Measurements from ENCODE around the gene EEF2KMT.
"Not testable (repeated sequence)": the region's sequence is repeated elsewhere in the genome, so short reads cannot be mapped to it uniquely, and the experiment has no call there.

The EEF2KMT gene

GRCh38 chr16:5069048-5069447 lies 28.5 kb downstream of the EEF2KMT start:
- DNase-seq, result no peak

DNA sequence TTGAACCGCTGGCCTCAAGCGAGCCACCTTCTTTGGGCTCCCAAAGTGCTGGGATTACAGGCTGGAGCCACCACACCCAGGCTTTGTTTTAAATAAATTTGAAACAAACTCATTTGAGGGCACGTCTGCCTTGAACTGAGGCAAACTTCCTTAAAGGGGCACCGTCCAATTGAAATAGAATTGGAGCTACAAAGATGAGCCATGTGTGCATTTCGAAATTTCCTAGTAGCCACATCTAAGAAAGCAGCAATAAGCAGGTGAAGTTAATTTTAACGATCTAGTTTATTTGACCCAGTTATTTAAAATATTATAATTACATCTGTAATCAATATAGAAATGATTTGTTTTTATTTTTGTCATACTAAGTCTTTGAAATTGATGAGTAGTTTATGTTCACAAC lies 31.1 kb downstream of the EEF2KMT start:
- DNase-seq, result no peak

DNA sequence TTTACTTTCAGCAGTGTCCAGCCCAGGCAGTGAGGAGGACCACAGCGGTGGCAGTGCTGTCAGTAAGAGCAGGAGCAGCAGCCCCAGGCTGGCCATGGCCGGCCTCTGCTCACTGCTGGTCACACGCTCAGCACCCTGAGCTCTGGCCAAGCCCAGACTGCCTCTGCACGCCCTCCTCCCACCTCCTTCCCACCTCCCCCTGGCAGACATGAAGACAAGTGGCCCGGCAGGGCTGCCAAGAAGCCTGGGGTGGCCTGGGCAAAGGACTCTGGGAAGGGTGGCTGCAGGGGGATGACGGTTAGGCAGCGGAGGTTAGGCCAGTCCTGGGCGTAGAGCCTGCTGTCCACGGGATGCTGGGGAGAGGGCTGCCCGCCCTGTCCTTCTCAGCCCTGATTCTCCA lies 31.8 kb downstream of the EEF2KMT start, which contains the start of gene C16orf89:
C16orf89 (minus strand) TSS at position 144 of the 400 bp plus-strand sequence; CDS start at position 96, 48 bp downstream.
- DNase-seq, result no peak

- DNase-seq, result no peak
Measured at GRCh38 chr16:5065326-5065725, 32.3 kb downstream of the EEF2KMT start.

DNA sequence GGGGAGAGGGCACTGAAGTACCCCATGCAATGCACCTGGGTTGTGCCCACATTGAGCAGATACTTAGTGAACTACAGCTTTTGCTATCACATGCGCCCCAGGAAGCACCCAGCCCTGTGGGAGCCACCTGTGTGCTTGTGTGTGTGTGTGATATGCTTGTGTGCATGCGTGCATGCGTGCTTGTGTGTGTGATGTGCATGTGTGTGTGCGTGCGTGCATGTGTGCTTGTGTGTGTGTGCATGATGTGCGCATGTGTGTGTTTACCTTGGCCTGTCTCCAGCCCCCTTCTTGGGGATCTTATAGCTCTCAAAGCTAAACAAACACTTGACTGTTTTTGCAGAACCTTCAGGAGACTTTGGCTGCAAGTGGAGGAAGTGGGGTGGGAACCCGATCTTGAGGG lies 32.7 kb downstream of the EEF2KMT start:
- DNase-seq, result no peak

DNA sequence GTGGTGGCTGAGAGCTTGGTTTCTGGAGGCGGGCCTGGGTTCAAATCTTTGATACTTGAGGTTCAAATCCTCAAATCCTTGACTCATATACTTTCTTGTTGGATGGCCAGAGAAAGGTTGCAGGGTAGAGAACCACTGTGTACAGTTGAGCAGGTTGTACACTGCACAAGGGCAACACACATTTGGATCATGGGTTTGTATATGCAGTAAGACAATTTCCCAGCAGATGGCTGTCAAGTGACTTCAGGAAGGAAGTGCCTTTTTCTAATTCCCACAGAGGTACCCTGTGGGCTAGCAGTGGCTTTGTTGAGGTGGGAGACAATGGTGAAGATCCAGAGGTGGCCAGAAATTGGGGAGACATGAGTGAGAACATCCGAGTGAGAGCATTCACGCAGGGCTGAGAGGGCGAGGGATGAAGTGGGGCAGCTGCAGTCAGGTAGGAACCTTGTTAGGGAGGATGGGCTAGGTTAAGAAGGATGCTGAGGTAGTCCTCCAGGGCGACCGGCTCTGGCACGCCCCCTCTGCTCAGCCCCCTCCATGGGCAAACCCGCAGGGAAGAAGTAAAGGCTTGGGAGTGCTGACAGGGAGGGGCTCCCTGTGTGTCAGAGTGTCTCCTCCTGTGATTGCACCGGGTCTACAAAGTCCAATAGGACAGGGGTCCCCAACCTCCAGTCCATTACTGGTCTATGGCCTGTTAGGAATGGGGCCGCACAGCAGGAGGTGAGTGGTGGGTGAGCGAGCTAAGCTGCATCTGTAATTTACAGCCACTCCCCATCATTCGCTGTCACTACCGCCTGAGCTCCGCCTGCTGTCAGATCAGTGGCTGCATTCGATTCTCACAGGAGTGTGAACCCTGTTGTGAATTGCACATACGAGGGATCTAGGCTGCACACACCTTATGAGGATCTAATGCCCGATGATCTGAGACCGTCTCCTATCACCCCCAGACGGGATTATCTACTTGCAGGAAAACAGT lies 34.5 kb downstream of the EEF2KMT start:
- no peak for DNase-seq

DNA sequence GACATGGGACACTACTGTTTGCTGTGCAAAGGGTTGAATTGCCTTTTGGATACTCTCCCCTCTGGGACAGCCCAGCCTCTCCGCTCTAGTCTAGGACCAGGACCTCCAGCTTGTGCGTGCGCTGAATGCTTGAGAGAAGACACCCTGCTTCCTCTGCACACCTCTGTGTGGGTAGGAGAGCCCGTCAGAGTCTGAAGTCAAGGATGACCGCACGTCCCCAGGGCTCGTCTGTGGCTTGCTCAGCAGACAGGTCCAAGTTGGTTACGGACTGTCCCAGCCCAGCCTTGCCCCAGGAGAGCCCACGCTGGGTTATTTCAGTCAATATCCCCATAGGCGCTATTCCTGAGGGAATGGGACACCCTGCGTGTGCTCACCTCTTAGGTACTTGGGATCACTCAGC lies 35.5 kb downstream of the EEF2KMT start:
- no peak for DNase-seq

DNA sequence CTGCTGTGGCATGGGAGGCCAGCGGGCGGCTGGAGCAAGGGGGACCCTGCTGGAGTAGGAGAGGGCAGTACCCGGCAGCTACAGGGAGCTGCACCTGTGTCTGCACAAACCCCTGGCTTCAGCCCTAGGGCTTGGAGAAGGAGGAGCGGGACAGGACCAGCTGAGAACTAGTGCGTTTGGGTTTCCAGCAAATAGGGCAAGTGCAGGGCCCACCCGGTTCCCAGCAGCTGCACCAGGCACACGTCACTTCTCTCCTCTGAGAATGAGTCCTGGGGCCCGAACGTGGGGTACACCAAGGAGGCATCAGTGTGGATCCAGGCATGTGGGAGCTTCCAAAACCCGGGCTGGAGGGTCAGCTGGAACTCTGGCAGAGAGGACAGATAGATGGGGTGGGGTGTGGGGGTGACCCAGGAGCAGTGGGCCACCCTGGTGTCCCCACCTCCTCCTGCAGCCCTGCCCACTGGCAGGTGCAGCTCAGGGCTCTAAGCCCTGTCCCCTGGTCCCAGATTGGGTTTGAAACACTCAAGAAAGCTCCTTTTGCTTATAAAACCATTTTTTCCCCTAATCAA lies 37.4 kb downstream of the EEF2KMT start:
- DNase-seq, result no peak

- no peak for DNase-seq
Measured at GRCh38 chr16:5059386-5060072, 38.1 kb downstream of the EEF2KMT start.

GRCh38 chr16:5058476-5058875 lies 39.1 kb downstream of the EEF2KMT start:
- DNase-seq, result no peak

- DNase-seq, result no peak
Measured at GRCh38 chr16:5056352-5056751, 41.2 kb downstream of the EEF2KMT start.

DNA sequence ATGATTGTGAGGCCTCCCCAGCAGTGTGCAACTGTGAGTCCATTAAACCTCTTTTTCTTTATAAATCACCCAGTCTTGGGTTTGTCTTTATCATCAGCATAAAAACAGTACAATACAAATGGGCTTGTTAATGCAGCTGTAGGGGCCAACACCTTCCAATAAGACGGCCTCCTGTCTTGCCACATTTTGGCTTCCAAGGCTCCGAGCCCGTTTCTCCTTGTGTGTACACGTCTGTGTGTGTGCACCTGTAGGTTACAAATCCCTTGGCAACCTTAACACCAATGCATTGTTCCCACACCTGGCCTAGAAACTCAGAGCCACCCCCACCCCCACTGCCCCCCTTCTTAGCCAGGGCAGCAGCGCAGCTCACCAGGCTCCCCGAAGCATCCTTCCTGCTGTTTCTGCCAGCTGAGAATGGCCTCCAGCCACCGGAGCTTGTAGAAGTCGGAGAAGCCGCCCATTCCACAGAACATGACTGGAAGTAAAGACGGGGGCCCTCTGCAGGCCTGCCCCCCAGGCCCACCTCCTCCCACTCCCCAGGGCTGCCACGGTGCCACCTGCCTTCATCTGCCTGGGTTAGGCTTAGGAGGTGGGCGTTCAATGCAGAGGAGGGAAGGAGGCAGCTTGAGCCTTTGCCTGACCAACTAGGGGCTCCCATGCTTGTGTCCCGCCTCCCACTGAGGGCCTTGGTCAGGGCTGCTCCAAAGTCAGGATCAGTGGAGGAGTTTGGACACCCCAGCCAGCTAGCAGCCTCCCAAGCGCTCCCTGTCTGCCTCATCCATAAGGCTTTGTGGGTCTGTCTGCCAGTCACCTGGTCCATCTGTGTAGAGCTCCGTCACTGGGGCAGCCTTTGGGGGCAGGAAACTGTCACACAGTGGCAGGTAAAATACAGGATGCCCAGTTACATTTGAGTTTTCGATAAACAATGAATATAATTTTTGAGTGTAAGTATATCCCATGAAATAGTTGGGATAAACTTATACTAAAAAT lies 42.4 kb downstream of the EEF2KMT start:
- DNase-seq, result no peak

DNA sequence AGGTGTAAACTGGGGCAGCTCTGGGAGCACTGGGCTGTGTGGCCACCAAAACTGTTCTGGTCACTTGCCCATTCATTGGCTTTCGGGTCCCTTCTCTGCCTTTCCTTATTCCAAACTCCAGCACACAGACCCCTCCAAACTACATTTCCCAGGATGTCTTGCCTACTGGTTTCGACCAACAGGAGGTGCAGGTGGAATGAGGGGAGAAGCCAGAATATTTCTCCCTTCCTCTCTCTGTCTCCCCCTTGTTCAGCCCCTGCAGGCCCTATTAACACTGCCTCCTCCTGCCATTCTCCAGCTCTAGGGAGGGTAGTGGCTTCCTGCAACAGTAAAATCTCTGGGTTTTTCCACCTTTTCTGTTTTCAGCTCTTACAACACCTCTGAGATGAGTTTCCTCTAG lies 50.7 kb downstream of the EEF2KMT start:
- DNase-seq, result no peak

DNA sequence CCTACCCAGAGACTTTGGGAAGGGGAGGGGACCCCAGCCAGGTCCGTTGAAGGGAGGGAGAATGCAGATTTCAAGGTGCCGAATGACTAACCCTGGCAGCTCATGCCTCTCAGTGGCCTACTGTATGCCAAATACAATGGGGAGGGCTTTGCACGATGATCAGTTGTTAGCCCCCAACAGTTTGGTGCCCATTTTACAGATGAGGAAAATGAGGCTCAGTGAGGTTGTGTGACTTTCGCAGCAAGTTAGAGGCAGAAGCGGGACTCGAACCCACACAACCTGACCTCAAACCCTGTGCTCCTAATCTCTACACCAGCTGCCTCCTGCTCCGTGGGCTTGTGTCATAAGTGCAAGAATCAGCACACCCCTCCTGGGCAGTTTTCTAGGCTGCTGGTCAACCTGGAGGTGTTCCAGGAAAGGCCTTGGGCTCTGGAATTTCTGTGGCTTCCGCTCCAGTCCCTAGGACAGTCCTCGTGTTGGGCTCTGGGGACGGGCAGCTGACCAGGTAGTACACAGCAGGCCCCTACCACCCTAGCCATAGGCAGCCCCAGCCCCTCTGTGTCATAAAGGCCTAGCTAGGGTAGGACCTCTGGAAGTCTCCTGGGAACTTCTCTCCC lies 52.0 kb downstream of the EEF2KMT start:
- DNase-seq, result no peak

DNA sequence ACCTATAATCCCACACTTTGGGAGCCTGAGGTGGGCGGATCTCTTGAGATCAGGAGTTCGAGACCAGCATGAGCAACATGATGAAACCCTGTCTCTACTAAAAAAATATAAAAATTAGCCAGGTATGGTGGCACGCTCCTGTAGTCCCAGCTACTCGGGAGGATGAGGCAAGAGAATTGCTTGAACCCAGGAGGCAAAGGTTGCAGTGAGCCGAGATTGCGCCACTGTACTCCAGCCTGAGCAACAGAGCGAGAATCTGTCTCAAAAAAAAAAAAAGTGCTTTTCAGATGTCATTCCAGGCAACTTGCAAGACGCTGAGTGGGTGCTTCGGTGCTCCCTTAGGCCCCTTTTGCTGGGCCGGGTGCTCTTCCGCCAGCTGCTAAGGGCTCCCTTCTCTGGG lies 53.0 kb downstream of the EEF2KMT start:
- not testable (repeated sequence) for DNase-seq

GRCh38 chr16:5044011-5044540 lies 53.5 kb downstream of the EEF2KMT start:
- DNase-seq, result no peak

- no peak for DNase-seq
Measured at GRCh38 chr16:5042574-5043171, 54.9 kb downstream of the EEF2KMT start.

- no peak for DNase-seq
Measured at GRCh38 chr16:5041600-5042133, 55.9 kb downstream of the EEF2KMT start.

DNA sequence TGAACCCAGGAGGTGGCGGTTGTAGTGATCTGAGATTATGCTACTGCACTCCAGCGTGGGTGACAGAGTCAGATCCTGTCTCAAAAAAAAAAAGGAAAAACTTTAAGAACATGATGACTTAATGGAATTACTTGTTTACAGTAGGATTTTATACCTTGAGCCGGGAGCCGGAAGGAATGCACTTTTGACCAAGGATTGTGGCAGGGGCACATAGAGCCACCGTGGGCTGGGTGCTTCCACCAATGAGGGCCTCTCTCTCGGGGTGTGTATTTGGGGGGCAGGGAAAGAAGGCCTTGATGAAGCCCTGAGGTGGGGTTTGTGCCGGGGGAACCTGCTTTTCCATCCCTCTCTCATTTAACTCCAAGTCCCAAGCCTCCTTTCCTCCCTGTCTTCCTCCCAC lies 57.1 kb downstream of the EEF2KMT start:
- no peak for DNase-seq

- DNase-seq, result no peak
Measured at GRCh38 chr16:5036228-5037156, 61.1 kb downstream of the EEF2KMT start.

Data from activated CD4-positive, CD25-positive, alpha-beta regulatory T cell treated with anti-CD3 and anti-CD28 coated beads, Interleukin-2, amount 50 U/mL, for 72 hours (primary cell).